ENCODE measurements around the gene ANTXRL.
"Not testable (repeated sequence)": the region's sequence is repeated elsewhere in the genome, so short reads cannot be mapped to it uniquely, and the experiment has no call there.

The ANTXRL gene

DNA sequence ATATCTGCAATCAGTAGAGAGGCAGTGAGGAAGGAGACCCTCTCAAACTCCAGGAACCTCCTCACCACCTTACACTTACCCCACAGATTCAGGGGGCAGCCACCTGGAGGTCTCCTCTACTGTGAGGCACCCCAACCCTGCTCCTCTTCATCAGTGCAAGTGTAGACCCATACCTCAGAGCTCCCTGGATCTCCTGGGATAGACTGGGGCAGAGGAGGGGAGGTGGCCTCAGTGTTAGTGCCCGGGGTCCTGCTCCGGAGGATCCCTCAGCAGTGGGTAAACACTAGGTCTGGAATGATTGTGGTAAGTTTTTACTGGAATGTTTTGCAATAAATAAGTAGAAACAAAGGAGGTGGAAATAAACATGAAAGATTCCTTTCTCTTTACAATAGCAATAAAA lies 31.1 kb downstream of the ANTXRL start:
- no peak overlapping the region for H3K27ac ChIP-seq
- H3K4me3 ChIP-seq = no peak overlapping the region

DNA sequence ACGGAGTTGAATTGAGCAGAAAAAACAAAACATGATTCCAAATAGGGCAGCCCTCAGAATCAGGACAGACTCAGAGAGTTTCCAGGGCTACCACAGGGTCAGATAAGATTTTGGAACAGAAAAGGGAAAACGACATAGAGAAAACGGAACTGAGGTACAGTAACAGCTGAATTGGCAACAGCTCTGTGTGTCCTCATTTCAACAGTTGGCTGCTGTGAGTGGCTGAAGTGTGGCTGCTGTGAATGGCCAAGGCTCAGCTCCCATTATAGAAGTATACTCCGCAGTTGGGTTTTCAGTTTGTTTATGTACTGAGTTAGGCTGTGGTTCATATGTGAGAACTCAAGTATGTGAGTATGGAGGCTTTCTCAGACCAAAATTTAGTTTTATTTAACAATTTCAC lies 32.0 kb downstream of the ANTXRL start:
- Histone ChIP-seq H3K27ac (no peak overlapping the region), H3K4me3 (no peak overlapping the region)

DNA sequence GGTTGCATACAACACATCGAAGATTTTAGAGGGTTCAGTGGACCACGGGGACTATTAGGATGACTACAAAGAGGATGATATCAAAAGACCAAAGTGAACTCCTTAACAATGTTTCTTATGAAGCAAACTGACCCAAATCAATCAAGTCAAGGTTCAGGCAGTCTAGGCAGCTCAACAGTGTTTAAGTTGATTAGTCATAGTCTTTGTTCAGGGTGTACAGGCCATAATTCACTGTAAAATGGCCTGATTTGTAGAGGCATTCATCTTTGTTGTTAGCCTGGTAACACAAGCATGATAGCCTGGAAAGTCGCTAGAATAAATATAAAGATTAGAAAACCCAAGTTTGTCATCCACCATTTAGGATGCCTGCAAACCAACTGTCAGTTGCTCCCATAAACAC lies 32.6 kb downstream of the ANTXRL start:
- no peak overlapping the region for H3K27ac ChIP-seq
- H3K4me3 ChIP-seq = no peak overlapping the region

DNA sequence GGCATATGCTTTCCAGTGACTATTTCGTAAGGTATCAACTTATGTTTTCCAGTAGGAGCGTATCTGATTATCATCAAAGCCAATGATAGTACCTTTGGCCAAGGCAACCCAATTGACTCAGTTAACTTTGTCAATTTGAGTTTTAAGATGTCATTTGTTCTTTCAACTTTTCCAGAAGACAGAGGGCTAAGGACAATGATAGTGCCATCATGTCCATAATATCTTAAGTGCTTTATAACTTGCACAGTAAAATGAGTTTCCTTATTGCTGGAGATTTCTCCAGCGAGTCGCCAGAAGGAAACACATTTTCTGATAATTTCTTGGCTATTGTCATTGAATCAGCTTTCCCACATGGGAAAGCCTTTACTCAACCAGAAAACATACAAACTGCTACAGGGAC lies 35.0 kb downstream of the ANTXRL start:
- H3K27ac ChIP-seq = no peak overlapping the region

DNA sequence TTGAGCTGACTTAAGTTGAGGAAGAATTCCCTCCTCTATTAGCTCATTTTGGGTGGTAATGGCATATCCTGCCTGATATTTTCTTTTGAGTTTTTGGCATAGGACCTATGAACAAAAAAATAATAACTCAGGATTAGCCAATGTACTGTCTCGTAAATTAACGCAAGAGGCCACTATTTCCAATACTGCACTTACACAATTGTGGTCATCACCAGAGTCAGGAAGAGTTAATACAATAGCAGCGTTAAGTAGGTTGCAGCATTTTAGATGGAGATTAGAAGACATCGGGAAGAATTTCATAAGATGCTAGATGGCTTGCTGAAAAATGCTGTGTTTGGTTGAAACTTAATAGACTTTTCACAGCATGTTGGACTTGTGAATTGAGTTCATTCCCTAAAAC lies 36.4 kb downstream of the ANTXRL start:
- Histone ChIP-seq H3K27ac (no peak overlapping the region), H3K4me3 (no peak overlapping the region)

More for the DNA sequence above, 35.0 kb downstream of the ANTXRL start:
- H3K4me3 ChIP-seq = no peak overlapping the region

DNA sequence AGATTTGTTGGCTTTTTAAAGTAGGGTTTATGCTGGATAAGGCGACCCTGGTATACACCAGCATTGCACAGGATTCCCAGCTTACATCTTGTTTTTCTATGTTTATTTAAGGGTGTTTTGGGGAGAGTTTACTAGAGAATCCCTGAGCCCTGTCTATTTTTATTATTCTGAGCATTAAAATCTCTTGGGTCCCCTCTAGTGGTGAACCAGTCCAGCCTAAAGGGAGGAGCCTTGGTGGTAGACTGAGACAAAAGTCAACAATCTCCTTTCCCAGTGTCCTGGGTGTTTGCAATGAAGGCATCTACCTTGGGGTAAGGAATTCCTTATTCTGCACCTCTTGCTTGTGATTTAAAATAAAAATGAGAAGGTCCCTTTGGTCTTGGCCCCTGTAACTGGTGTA lies 38.2 kb downstream of the ANTXRL start:
- Histone ChIP-seq H3K27ac (no peak overlapping the region), H3K4me3 (no peak overlapping the region)

DNA sequence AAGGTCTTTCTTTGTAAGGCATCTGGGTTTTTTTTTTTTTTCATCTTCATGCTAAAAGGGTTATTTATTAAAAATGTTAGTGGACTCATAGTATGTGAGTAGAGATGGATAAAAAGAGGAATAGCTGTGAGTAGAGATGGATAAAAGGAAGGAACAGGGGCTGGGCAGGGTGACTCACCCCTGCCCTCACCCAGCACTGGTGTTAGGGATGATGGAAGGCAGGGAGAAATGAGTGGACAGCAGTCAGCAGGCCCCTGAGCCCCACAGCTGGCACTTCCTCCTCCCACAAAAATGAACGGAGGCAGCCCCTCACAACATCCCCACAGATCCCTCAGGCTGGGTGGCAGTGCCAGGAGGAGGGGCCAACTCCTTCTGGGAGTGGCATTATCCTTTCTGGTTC lies 39.3 kb downstream of the ANTXRL start:
- no peak overlapping the region for H3K4me3 ChIP-seq
- H3K27ac ChIP-seq = no peak overlapping the region

DNA sequence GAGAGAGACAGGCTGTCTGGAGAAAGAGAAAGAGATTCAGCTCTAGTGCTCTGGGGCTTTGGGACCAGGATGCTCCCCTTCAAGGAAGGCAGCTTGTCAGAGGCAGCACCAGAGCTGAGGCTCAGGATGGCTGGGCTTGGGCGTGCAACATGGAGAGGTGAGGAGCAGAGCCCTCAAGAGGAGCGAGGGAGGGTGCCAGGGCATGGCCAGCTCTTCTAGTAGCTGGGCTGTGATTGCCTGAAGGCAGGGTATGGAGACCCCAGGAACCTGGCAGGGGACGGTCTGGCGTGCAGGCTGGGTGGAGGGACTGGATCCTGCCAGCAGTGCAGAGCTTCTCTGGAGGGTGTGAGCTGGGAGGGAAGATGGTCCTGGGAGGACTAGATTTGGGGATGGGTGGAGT lies 40.2 kb downstream of the ANTXRL start:
- no peak overlapping the region for H3K27ac ChIP-seq
- no peak overlapping the region for H3K4me3 ChIP-seq

DNA sequence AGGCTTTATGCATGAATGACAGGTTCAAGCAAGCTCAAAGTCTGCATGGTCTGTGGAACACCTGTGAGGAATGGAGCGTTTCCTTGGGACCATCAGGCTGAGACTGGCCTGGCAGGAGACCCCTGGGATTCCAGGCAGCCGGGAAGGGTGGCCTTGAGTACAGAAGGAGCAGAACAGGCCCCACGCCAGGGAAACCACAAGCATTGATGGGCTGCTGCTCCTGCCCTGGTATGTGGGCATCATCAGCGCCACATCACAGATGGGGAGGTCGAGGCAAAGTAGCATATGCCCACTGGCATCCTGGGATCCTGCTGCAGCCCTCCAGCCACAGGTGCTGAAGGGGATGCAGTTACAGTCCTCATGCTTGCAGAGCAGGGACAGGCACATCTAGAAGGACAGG lies 40.9 kb downstream of the ANTXRL start:
- no peak overlapping the region for H3K27ac ChIP-seq

DNA sequence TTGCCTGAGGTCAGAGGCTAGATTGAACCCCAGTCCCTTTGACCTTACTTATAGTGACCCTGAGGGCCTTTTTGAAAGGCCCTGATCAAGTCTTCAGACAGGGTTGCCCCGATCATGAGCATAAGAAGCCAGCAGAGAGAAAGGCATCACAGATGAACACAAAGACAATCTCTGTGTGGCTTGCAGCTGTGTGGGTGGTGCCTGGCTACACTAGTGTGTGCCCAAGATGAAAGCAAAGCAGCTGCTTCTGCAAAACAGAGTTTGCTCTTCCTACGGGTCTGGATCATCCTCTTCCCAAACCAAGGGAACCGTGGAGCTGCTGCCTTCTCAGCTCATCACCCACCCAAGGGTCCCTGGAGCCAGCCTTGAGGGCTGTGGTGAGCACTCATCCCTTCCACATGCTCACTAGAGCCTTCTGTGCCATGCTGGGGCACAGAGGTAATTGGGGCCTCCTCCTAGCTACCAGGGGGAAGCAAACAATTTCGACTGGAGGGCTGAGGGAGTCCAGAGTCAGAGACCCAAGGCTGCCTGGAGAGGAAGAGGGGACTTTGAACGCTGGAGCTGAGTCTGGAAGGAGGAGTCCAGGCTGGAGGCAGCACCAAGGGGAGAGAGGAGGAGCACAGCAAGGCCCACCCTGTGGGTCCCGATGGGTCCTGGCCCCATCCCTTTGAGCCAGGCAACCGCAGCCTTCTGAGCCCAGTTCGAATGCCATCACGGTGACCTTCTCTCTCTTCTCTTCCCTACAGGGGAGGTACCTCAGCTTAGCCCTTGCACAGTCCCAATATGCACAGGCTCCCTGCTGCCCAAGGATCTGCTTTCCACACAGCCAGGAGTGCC lies 42.3 kb downstream of the ANTXRL start:
- Histone ChIP-seq H3K4me3 (no peak overlapping the region), H3K27ac (no peak overlapping the region)

More for the DNA sequence above, 40.9 kb downstream of the ANTXRL start:
- no peak overlapping the region for H3K4me3 ChIP-seq

DNA sequence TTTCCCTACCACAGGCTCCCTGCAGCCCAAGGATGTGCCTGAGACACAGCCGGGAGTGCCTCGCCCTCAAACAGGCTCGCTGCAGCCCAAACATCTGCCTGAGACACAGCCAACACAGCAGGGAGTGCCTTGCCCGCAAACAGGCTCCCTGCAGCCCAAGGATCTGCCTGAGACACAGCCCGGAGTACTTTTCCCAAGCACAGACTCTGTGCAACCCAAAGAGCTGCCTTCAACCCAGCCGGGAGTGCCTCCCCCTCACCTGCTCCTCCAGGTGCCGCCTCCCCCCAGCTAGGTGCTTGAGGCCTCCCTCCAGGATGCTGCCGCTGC lies 42.9 kb downstream of the ANTXRL start:
- Histone ChIP-seq H3K4me3 (no peak overlapping the region), H3K27ac (no peak overlapping the region)

DNA sequence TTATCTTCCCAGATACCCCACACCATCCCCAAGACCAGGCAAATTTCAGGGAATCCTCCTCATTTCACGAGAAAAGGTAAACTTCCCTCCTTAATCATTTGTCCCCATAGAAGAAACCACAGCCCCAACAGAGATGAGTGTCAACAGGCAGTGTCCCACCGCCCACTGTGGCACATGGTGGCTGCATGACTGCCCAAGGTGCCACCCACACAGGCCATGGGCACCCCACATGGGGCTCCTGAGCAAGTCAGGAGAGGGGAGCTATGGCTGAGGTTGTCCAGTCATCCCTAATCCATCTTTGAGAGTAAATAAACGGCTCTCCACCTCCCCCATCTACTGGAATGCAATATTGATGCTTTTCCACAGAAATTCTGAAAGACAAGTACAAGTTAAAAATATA lies 44.1 kb downstream of the ANTXRL start:
- Histone ChIP-seq H3K4me3 (no peak overlapping the region), H3K27ac (no peak overlapping the region)

DNA sequence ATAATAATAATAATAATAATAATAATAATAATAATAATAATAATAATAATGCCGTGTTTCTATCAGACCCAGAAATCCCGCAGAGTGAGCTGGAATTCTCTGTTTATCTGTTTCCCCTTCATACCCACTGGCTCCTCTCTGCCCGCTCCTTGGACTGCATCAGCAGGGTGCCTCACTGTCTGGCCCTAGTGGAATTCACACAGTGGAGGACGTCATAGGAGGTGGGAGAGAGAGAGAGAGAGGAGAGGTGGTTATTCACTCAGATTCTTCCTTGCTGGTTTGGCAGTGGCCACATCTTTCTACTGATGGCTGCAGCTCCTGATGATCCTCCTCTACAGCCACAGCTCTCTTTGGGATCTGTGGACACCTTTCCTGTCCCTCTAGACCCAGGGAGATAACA lies 78.7 kb downstream of the ANTXRL start:
- not testable (repeated sequence) for H3K27ac ChIP-seq, H3K4me3 ChIP-seq

DNA sequence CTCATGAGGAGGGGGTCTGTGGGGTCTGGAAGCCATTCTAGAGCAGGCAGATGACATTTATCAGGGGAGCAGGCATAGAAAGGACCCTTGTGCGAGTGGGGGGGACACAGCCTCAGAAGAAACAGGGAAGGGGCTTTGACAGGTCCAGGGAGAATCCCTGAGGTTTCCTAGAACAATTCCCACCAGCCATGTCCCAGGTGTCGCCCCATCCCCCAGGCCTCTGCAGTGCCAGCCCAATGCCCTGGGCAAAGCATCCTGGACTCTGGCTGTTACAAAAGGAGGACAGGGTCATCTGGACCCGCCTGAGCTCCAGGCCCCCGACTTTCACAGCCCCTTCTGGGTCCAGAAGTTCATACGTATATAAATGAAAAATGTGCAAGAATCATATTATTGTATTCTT lies 80.4 kb downstream of the ANTXRL start:
- H3K4me3 ChIP-seq, H3K27ac ChIP-seq: not testable (repeated sequence)

DNA sequence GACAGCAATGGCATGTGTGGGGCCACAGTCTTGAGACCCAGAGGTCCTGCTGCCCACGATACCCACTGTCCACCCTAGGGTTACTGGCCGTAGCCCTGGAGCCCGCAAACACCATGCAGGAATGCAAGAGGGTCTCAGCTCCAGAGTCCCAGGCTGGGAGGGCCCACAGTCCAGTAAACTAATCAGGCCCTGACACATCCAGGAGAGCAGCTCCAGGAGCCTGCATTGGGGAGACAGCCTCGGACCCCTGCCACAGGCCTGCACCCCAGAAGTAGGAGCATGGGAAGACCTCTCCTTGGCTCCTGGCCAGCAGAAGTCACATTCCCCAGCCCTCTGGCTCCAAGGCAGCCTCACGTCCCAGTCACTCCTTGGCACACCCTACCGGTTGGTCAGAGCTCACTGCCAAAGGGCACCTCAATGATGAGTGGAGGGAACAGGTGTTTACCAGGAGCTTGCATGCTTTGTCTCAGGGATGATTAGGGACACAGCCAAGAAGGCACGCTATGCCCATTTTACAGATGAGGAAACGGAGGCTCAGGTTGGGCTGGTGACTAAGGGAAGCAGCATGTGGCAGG lies 81.0 kb downstream of the ANTXRL start:
- H3K27ac ChIP-seq = not testable (repeated sequence)

DNA sequence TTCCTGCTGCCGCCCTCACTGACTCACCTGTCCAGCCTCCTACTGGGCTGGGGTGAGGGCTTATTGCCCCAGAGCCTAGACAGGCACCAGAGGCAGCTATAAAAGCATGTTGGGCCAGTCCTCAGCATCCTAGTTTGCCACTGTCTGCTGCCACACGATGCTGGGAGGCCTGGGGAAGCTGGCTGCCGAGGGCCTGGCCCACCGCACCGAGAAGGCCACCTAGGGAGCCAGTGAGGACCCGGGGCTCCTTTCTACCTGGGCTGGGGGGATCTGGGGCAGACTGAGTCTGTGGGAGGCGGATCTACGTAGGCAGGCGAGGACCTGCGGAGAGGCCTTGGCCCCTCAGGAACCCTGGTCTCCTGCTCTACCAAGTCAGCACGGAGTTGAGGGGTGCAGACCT lies 82.2 kb downstream of the ANTXRL start:
- peak overlapping the region in 1 of 21 experiments; percentile 55 for H3K27ac ChIP-seq
- not testable (repeated sequence) for H3K4me3 ChIP-seq

More for the DNA sequence above, 81.0 kb downstream of the ANTXRL start:
- H3K4me3 ChIP-seq = not testable (repeated sequence)

DNA sequence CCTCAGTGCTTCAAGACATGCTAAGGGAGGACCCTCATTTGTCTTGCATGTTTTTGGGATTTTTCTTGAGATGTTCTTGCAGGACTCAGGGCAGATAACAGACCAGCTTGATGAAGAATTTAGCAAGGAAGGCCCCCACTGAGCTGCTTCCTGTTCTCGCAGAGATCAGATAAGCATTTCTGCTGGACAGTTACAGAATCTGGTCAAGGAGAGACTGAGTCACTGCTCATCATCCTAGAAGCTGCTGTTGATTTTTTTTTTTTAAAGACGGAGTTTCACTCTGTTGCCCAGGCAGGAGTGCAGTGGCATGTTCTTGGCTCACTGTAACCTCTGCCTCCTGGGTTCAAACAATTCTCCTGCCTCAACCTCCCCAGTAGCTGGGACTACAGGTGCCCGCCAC lies 87.6 kb downstream of the ANTXRL start:
- H3K4me3 ChIP-seq = not testable (repeated sequence)
- H3K27ac ChIP-seq = peak overlapping the region in 1 of 21 experiments; percentile 59

DNA sequence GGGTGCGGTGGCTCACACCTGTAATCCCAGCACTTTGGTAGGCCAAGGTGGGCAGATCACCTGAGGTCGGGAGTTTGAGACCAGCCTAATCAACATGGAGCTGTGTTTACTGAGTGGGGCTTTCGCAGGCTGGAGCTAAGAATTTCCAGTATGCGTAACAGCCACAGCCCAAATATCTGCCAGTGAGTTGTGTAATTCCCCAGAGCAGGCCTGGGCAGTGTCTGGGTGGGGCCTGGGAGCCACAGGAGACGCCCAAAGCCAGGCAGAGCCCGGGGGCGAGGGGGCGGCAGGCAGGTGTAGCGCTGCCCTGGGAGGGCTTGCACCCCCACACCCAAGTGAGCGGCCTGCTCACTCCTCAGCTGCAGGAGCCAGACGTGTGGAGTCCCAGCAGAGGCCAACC lies 88.6 kb downstream of the ANTXRL start, which contains the start of gene ANXA8L1:
Gene ANXA8L1 (plus strand): TSS at position 371 of the 400 bp plus-strand sequence. CDS start 76 bp downstream, outside the sequence.
- H3K4me3 ChIP-seq = not testable (repeated sequence)
- peak within 1 kb of the TSS in 8 of 21 experiments; percentile 3 to 79 (median 51) for H3K27ac ChIP-seq

DNA sequence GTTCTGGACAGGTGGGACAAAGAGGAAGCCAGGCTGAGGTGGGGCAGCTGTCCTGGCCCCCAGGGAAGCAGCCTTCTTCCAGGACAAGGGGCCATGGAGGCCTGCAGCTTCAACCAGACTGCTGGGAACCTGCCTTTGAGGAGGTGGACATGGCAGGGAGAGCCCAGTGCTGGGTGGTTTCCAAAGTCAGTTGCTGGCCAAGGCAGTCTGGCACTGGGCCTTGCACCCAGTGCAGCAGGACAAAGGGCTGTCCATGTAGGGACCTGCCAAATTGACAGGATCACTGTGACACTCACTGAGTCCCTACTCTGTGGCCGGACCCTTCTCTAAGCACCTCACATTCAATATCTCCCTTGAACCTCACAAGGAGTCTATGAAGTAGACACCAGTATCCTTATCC lies 90.2 kb downstream of the ANTXRL start:
- H3K27ac ChIP-seq, H3K4me3 ChIP-seq: not testable (repeated sequence)

DNA sequence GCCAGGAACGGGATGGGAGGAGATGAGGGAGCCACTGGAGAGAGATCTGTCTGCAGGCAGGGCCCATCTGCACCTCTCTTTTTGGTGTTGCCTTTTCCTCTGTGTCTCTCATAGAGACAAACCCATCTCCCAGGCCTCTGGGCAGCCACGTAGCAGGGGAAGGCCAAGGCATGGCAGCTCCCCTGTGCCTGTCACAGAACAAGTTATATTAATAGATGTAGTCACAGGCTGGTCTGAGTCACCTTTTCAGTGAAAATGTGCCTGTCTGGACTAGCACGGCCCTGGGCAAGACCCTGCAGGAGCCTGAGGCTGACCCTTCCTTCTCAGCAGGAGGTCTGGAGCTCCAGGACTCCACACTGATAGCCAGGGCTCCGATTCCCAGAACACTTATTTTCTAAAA lies 90.9 kb downstream of the ANTXRL start:
- not testable (repeated sequence) for H3K27ac ChIP-seq, H3K4me3 ChIP-seq

DNA sequence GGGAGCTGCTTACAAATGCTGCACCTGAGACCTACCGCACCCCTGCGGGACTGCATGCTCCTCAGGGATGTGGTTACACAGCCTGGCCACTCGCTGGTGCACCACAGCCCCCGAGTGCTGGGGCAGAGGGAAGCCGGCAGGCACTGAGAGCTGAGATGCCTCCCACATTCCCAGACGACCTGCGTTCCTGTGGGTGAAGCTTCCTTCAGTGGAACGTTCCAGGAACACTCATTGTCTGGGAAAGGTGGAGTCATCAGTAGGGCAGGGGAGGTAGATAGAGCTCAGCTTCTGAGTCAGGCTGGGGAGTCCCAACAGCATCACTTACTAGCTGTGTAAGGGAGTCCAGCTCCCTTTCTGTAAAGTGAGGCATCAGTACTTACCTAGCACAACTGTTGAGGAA lies 91.3 kb downstream of the ANTXRL start:
- not testable (repeated sequence) for H3K27ac ChIP-seq, H3K4me3 ChIP-seq

Measured in skin epidermis (tissue), 12 donors.